WERI-Rb-1 (cell line): Measurements from ENCODE around the gene SH3BP5.
A peak's percentile ranks its signal among the peaks of the same experiment; 100 is the strongest.

Experiments
- DNase-seq: peaks from one replicate; pipeline ENCODE4 v3.0.0-alpha.2; 2020
- H3K27ac ChIP-seq: fragments of 250-450 bp; sonication (Bioruptor Pico); 2 replicates; pipeline ENCODE4 v1.5.1; 2020; ENCODE audit warnings: mild to moderate bottlenecking, moderate library complexity
- H3K27me3 ChIP-seq: fragments of 250-450 bp; sonication (Bioruptor Pico); 2 replicates; pipeline ENCODE4 v1.5.1; 2021; ENCODE audit warnings: mild to moderate bottlenecking, low read depth, moderate library complexity; ENCODE audit not compliant: insufficient read depth, severe bottlenecking
- H3K36me3 ChIP-seq: fragments of 250-450 bp; sonication (Bioruptor Pico); 2 replicates; pipeline ENCODE4 v1.5.1; 2020; ENCODE audit warnings: mild to moderate bottlenecking, moderate library complexity
- H3K4me3 ChIP-seq: 2 replicates; pipeline ENCODE4 v1.5.1; 2011; ENCODE audit warnings: low read depth, mild to moderate bottlenecking, control low read depth, low read length
- H3K9me3 ChIP-seq: fragments of 250-450 bp; sonication (Bioruptor Pico); 2 replicates; pipeline ENCODE4 v1.5.1; 2021; ENCODE audit warnings: mild to moderate bottlenecking, moderate library complexity; ENCODE audit not compliant: severe bottlenecking
- CTCF ChIP-seq: IDR thresholded peaks from 2 replicates; pipeline ENCODE4 v1.5.1; 2011; ENCODE audit warnings: low read depth, mild to moderate bottlenecking, control low read depth, inconsistent platforms, low read length

The SH3BP5 gene

GRCh38 chr3:15336057-15336456 is 3.7 kb upstream of the SH3BP5 start:
- no peak overlapping the region for H3K4me3 ChIP-seq
- no peaks in the 10 kb centered on the region for H3K27me3 ChIP-seq
- no peak for DNase-seq
- no peak overlapping the region for H3K27ac ChIP-seq
- TF ChIP-seq CTCF, result no peak
- no peaks in the 10 kb centered on the region for H3K9me3 ChIP-seq
- 0 out of 2 replicates have a peak, but pooled peaks cover 6% of the 10 kb centered on the region for H3K36me3 ChIP-seq

- Histone ChIP-seq H3K9me3 (no peaks in the 10 kb centered on the region), H3K4me3 (no peak overlapping the region), H3K27ac (no peak overlapping the region), H3K27me3 (no peaks in the 10 kb centered on the region), H3K36me3 (peaks cover 19% of the 10 kb centered on the region)
- no peak for DNase-seq
- TF ChIP-seq CTCF, result no peak
These were observed 1.5 kb upstream of the SH3BP5 start for GRCh38 chr3:15333956-15334263.

- H3K9me3 ChIP-seq, result no peaks in the 10 kb centered on the region
- DNase-seq, result no peak
- no peaks in the 10 kb centered on the region for H3K27me3 ChIP-seq
- no peak overlapping the region for H3K4me3 ChIP-seq
- H3K27ac ChIP-seq, result no peak overlapping the region
- peaks cover 25% of the 10 kb centered on the region for H3K36me3 ChIP-seq
- no peak for TF ChIP-seq CTCF
These were observed 941 bp upstream of the SH3BP5 start for GRCh38 chr3:15333099-15333955.

GRCh38 chr3:15331606-15332404 is 581 bp downstream of the SH3BP5 start:
- DNase-seq, result peak; percentile 70

GRCh38 chr3:15331072-15331605 is 1.2 kb downstream of the SH3BP5 start:
- Histone ChIP-seq H3K36me3 (peaks cover 39% of the 10 kb centered on the region), H3K9me3 (no peaks in the 10 kb centered on the region), H3K27me3 (no peaks in the 10 kb centered on the region), H3K4me3 (peak overlapping the region; percentile 88), H3K27ac (peak overlapping the region; percentile 84)
- no peak for TF ChIP-seq CTCF
- DNase-seq, result no peak

More at GRCh38 chr3:15331606-15332404, 581 bp downstream of the SH3BP5 start:
- TF ChIP-seq CTCF, result no peak
- H3K4me3 ChIP-seq, result peak overlapping the region; percentile 88
- H3K9me3 ChIP-seq, result no peaks in the 10 kb centered on the region
- peaks cover 36% of the 10 kb centered on the region for H3K36me3 ChIP-seq
- no peaks in the 10 kb centered on the region for H3K27me3 ChIP-seq
- peak overlapping the region; percentile 84 for H3K27ac ChIP-seq
